HG02798 (cell line): Measurements from ENCODE around the gene TBC1D20.
"Not testable (repeated sequence)": the region's sequence is repeated elsewhere in the genome, so short reads cannot be mapped to it uniquely, and the experiment has no call there.

Source experiments
- ATAC-seq: cut with Tn5 transposase; IDR thresholded peaks from one replicate; pipeline ENCODE4 v1.9.1; 2021; ENCODE audit warnings: mild to moderate bottlenecking; ENCODE audit not compliant: unreplicated experiment, poor library complexity

TBC1D20 gene

GRCh38 chr20:462199-462991 lies at the start of gene TBC1D20:
Gene TBC1D20, minus strand, starts transcription at chr20:462533. Its CDS starts 128 bp downstream, at chr20:462405.
- ATAC-seq: peak; percentile 95

GRCh38 chr20:510328-511057 lies 48.2 kb upstream of the TBC1D20 start:
- ATAC-seq: not testable (repeated sequence)

GRCh38 chr20:508364-508787 lies 46.0 kb upstream of the TBC1D20 start:
- ATAC-seq: not testable (repeated sequence)

- no peak for ATAC-seq
Measured at GRCh38 chr20:507761-508332, 45.5 kb upstream of the TBC1D20 start.

GRCh38 chr20:507006-507758 lies 44.8 kb upstream of the TBC1D20 start:
- no peak for ATAC-seq

- no peak for ATAC-seq
Measured at GRCh38 chr20:504632-505075, 42.3 kb upstream of the TBC1D20 start.

GRCh38 chr20:503048-503737 lies 40.9 kb upstream of the TBC1D20 start:
- no peak for ATAC-seq

- no peak for ATAC-seq
Measured at GRCh38 chr20:497979-498378, 35.6 kb upstream of the TBC1D20 start.

- no peak for ATAC-seq
Measured at GRCh38 chr20:496126-496696, 33.9 kb upstream of the TBC1D20 start.

- ATAC-seq: no peak
Measured at GRCh38 chr20:492159-492558, 29.8 kb upstream of the TBC1D20 start.

GRCh38 chr20:487655-488054 lies 25.3 kb upstream of the TBC1D20 start:
- ATAC-seq: no peak

GRCh38 chr20:483815-484644 lies 21.7 kb upstream of the TBC1D20 start:
- no peak for ATAC-seq

- ATAC-seq: no peak
Measured at GRCh38 chr20:481167-481566, 18.8 kb upstream of the TBC1D20 start.

GRCh38 chr20:480044-480443 lies 17.7 kb upstream of the TBC1D20 start:
- ATAC-seq: no peak

GRCh38 chr20:479487-479886 lies 17.2 kb upstream of the TBC1D20 start:
- ATAC-seq: no peak

- no peak for ATAC-seq
Measured at GRCh38 chr20:478949-479429, 16.7 kb upstream of the TBC1D20 start.

GRCh38 chr20:478010-478948 lies 15.9 kb upstream of the TBC1D20 start:
- ATAC-seq: no peak
